Esophagus squamous epithelium (tissue), 4 donors: ENCODE data around the gene ENTREP3.

Experiments
- CTCF ChIP-seq, 6 experiments: fragments of 450-650 bp in 4 of 6; fragments of 200-600 bp in 2 of 6; sonication (generic) in 2 of 6; IDR thresholded peaks; one replicate each; pipeline ENCODE4 v1.5.1; 2016 to 2019; ENCODE audit warnings: antibody characterized with exemption in 6 of 6, mild to moderate bottlenecking in 4 of 6, moderate library complexity in 4 of 6
- POLR2A ChIP-seq, 4 donors: fragments of 450-650 bp; IDR thresholded peaks; one replicate each; pipeline ENCODE4 v1.6.1; 2017; ENCODE audit warnings: antibody characterized with exemption in 4 of 4, mild to moderate bottlenecking in 4 of 4, moderate library complexity in 3 of 4

GRCh38 chr1:155273343-155274245, 18.3 kb upstream of the ENTREP3 start, which contains the start of gene CLK2:
- TF ChIP-seq CTCF (IDR thresholded peaks at IDR 0.05) (peak in 1 of 6 experiments; percentile 28), POLR2A (IDR thresholded peaks at IDR 0.05) (peak in 2 of 4 donors; percentile 67 to 85)
